T-helper 9 cell (primary cell): ENCODE measurements around the gene RAB11A.

Source experiments
- DNase-seq: peaks from one replicate; pipeline ENCODE4 v3.0.0-alpha.2; 2020

RAB11A gene

GRCh38 chr15:65918357-65918920, 49.1 kb downstream of the RAB11A start:
- no peak for DNase-seq

- no peak for DNase-seq
Observed at GRCh38 chr15:65918945-65919344, 49.7 kb downstream of the RAB11A start.

- no peak for DNase-seq
Observed at GRCh38 chr15:65919353-65919752, 50.1 kb downstream of the RAB11A start.

GRCh38 chr15:65920121-65920520, 50.8 kb downstream of the RAB11A start:
- no peak for DNase-seq

- DNase-seq, result no peak
Observed at GRCh38 chr15:65920825-65921309, 51.6 kb downstream of the RAB11A start.

- DNase-seq, result no peak
Observed at GRCh38 chr15:65921780-65922179, 52.5 kb downstream of the RAB11A start.

- DNase-seq, result no peak
Observed at GRCh38 chr15:65922621-65923020, 53.3 kb downstream of the RAB11A start.

GRCh38 chr15:65923264-65923663, 54.0 kb downstream of the RAB11A start:
- DNase-seq, result no peak

- no peak for DNase-seq
Observed at GRCh38 chr15:65924004-65924403, 54.7 kb downstream of the RAB11A start.

- DNase-seq, result no peak
Observed at GRCh38 chr15:65925338-65925737, 56.0 kb downstream of the RAB11A start.

GRCh38 chr15:65926459-65926858, 57.2 kb downstream of the RAB11A start:
- DNase-seq, result no peak

- no peak for DNase-seq
Observed at GRCh38 chr15:65926899-65927298, 57.6 kb downstream of the RAB11A start.

GRCh38 chr15:65927545-65927944, 58.3 kb downstream of the RAB11A start:
- DNase-seq, result no peak

- DNase-seq, result no peak
Observed at GRCh38 chr15:65929573-65929972, 60.3 kb downstream of the RAB11A start.

- DNase-seq, result no peak
Observed at GRCh38 chr15:65930134-65930533, 60.8 kb downstream of the RAB11A start.

- no peak for DNase-seq
Observed at GRCh38 chr15:65931221-65931620, 61.9 kb downstream of the RAB11A start.

GRCh38 chr15:65935391-65935790, 66.1 kb downstream of the RAB11A start:
- no peak for DNase-seq

- no peak for DNase-seq
Observed at GRCh38 chr15:65936282-65936681, 67.0 kb downstream of the RAB11A start.

GRCh38 chr15:65937054-65937453, 67.8 kb downstream of the RAB11A start:
- no peak for DNase-seq

GRCh38 chr15:65937476-65937875, 68.2 kb downstream of the RAB11A start:
- DNase-seq, result no peak

GRCh38 chr15:65938604-65939003, 69.3 kb downstream of the RAB11A start:
- DNase-seq, result no peak

- DNase-seq, result no peak
Observed at GRCh38 chr15:65939901-65940617, 70.8 kb downstream of the RAB11A start.

GRCh38 chr15:65940618-65940909, 71.3 kb downstream of the RAB11A start:
- DNase-seq, result no peak
